NCI-H2081 (cell line): ENCODE results near the gene ASPHD2.

Experiments used
- DNase-seq, 2 experiments: peaks; one replicate each; lab custom pipeline; 2025; lab: John Stamatoyannopoulos, UW

The ASPHD2 gene

GRCh38 chr22:26476705-26477340 is 47.8 kb downstream of the ASPHD2 start:
- DNase-seq: no peak

- no peak for DNase-seq
Observed at GRCh38 chr22:26477341-26477731, 48.3 kb downstream of the ASPHD2 start.

GRCh38 chr22:26479043-26479791 is 50.2 kb downstream of the ASPHD2 start:
- DNase-seq: peak; percentile 62 to 89

GRCh38 chr22:26479792-26480610 is 50.9 kb downstream of the ASPHD2 start:
- peak in 1 of 2 experiments; percentile 35 for DNase-seq

GRCh38 chr22:26480611-26480932 is 51.5 kb downstream of the ASPHD2 start:
- no peak for DNase-seq

- no peak for DNase-seq
Observed at GRCh38 chr22:26481112-26481693, 52.1 kb downstream of the ASPHD2 start.

- DNase-seq: no peak
Observed at GRCh38 chr22:26481694-26482093, 52.6 kb downstream of the ASPHD2 start.

- DNase-seq: no peak
Observed at GRCh38 chr22:26482161-26482560, 53.1 kb downstream of the ASPHD2 start.

GRCh38 chr22:26483043-26483438 is 54.0 kb downstream of the ASPHD2 start:
- no peak for DNase-seq

- DNase-seq: peak; percentile 79 to 89
Observed at GRCh38 chr22:26483439-26484359, 54.6 kb downstream of the ASPHD2 start, which contains the start of the genes HPS4 and SRRD. HPS4 (minus strand) TSS chr22:26483783; CDS start chr22:26481762, 2,021 bp downstream. SRRD (plus strand) TSS chr22:26483877; CDS start chr22:26483891, 14 bp downstream.

- peak in 1 of 2 experiments; percentile 28 for DNase-seq
Observed at GRCh38 chr22:26484360-26484706, 55.3 kb downstream of the ASPHD2 start.

GRCh38 chr22:26485013-26485412 is 56.0 kb downstream of the ASPHD2 start:
- DNase-seq: no peak

- no peak for DNase-seq
Observed at GRCh38 chr22:26485806-26486390, 56.8 kb downstream of the ASPHD2 start.

GRCh38 chr22:26486394-26486793 is 57.3 kb downstream of the ASPHD2 start:
- DNase-seq: no peak

GRCh38 chr22:26487996-26488395 is 58.9 kb downstream of the ASPHD2 start:
- DNase-seq: no peak

- no peak for DNase-seq
Observed at GRCh38 chr22:26489447-26490036, 60.5 kb downstream of the ASPHD2 start.

GRCh38 chr22:26492220-26492619 is 63.2 kb downstream of the ASPHD2 start:
- no peak for DNase-seq

- DNase-seq: no peak
Observed at GRCh38 chr22:26494506-26494905, 65.4 kb downstream of the ASPHD2 start.
